22Rv1 (cell line): Measurements from ENCODE around the gene SLC9A9.
"Not testable (repeated sequence)": the region's sequence is repeated elsewhere in the genome, so short reads cannot be mapped to it uniquely, and the experiment has no call there.

Source experiments
- H3K27ac ChIP-seq: fragments of 450-650 bp; 2 replicates; pipeline ENCODE4 v1.5.1; 2017
- CTCF ChIP-seq: fragments of 450-650 bp; IDR thresholded peaks from 2 replicates; pipeline ENCODE4 v1.5.1; 2017; ENCODE audit warnings: mild to moderate bottlenecking
- ZFX ChIP-seq: fragments of 450-650 bp; IDR thresholded peaks from 2 replicates; pipeline ENCODE4 v1.6.1; 2017; ENCODE audit warnings: antibody characterized with exemption, borderline replicate concordance

Gene SLC9A9

GRCh38 chr3:143707848-143708247 lies 140.4 kb downstream of the SLC9A9 start:
- TF ChIP-seq CTCF (no peak), ZFX (no peak)
- H3K27ac ChIP-seq = no peak overlapping the region

- H3K27ac ChIP-seq = no peak overlapping the region
- no peak for TF ChIP-seq ZFX
- TF ChIP-seq CTCF = no peak
These were observed 147.8 kb downstream of the SLC9A9 start for GRCh38 chr3:143700431-143700975.

- TF ChIP-seq ZFX (no peak), CTCF (no peak)
- H3K27ac ChIP-seq = no peak overlapping the region
These were observed 148.8 kb downstream of the SLC9A9 start for GRCh38 chr3:143699424-143699823.

- no peak for TF ChIP-seq ZFX
- TF ChIP-seq CTCF = no peak
- no peak overlapping the region for H3K27ac ChIP-seq
These were observed 149.5 kb downstream of the SLC9A9 start for GRCh38 chr3:143698682-143699303.

GRCh38 chr3:143697975-143698374 lies 150.3 kb downstream of the SLC9A9 start:
- TF ChIP-seq ZFX (no peak), CTCF (no peak)

GRCh38 chr3:143695333-143695732 lies 152.9 kb downstream of the SLC9A9 start:
- not testable (repeated sequence) for H3K27ac ChIP-seq

More at GRCh38 chr3:143697975-143698374, 150.3 kb downstream of the SLC9A9 start:
- no peak overlapping the region for H3K27ac ChIP-seq

- no peak overlapping the region for H3K27ac ChIP-seq
- TF ChIP-seq ZFX = no peak
- TF ChIP-seq CTCF = no peak
These were observed 154.8 kb downstream of the SLC9A9 start for GRCh38 chr3:143693506-143693905.

GRCh38 chr3:143686638-143687197 lies 161.6 kb downstream of the SLC9A9 start:
- H3K27ac ChIP-seq = no peak overlapping the region
- TF ChIP-seq ZFX (no peak), CTCF (no peak)
